NAMALWA (cell line): ENCODE measurements around the gene NPAS2.

Experiments
- DNase-seq: peaks from one replicate; pipeline ENCODE4 v3.0.0-alpha.2; 2015; ENCODE audit warnings: low spot score

Gene NPAS2

DNA sequence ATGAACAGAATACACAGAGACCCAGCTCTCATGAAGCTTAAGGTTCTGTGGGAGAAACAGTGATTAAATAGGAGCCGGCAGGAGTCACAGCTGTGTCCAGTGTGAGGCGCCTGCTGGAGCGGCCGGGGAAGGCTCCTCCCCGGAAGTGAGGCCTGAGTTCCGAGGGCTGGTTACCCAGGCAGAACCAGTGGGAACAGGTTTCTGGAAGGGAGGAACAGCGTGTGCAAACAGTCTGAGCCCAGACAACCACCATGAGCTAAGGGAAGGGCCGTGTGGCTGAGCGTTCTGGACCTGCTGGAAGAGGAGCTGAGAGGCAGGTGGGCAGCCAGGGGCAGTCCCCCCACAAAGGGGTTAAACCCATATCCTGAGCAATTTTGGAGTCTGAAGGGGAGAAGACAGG is 26.0 kb upstream of the NPAS2 start:
- DNase-seq = no peak

DNA sequence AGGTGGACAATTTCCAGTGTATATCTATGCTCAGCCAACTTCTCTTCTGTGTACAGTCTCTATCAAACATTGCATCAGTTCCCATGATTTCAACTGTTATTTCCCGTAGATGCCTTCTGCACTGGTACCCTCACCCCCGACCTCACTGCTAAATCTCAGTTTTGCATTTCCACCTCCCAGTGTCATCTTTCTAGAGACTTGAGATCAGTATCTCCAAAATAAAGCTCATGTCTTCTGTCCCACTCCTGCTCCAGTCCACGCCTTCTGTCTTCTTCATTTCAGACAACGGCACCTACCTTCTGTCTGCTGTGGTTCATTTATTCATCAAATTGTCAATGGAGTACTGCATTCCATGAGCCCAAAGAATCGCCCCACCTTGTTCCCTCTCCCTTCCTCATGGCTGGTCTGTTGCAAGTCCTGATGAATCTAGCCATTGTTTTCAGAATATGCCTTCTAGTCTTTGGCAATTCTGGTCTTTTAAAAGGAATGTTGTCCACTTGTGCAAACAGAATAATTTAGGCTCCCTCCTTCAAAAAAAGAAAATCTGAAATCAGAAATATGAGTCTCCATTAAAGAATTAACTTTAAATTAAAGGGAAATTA is 23.3 kb upstream of the NPAS2 start:
- DNase-seq = no peak

DNA sequence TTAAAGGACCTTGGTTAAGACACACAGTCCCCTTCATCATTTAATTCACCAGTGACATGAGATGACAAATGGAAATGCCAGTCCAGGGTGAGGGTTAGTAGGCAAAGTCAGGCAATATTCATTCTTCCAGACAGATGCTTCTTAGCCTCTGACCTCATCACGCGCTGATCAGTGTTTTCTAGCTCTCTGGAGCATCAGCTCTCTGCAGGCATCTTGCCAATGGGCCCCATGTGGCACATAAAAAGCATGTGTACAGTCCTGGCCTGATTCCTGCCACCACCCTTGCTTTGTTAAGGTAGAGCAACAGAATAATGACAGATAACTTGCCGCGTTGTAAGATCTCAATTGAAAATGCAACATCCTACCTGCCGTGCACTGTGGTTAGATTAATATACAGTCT is 20.3 kb upstream of the NPAS2 start:
- DNase-seq = no peak

DNA sequence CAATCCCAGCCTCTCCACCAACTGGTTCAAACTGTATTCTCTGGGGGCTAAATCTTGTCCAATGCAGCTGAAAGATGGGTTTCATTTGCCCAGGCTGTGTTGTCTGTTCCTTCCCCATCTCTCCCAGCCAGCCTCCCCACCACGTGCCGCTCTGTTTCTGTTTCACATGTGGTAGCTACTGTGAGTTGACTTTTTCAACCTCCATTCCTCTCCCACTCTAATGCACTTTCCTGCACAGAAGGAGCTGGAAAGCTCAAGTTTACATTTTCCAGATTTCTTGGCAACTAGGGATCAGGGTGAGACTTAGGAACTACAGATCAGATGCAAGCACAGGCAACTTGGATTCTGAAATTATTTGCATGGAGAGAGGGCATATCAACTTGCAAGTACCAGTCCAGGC is 19.0 kb upstream of the NPAS2 start:
- no peak for DNase-seq

DNA sequence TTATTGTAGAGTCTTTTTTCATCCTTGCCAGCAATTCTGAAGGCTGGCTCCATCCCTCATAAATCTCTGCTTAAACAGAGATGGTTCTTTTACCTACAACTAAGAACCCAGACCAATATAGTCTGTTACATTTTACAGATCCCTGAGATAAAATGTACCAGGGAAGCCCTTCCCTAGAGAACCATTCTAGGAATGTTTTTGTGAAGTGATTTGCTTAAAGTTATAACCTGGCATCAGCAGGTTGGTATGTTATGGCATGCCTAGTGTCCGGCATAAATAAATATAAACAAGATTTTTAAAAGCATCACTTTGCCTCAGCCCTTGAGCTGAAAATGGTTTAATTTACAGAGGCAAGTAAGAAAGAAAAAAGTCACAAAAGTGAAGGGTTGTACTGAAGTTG is 18.5 kb upstream of the NPAS2 start:
- DNase-seq = no peak

DNA sequence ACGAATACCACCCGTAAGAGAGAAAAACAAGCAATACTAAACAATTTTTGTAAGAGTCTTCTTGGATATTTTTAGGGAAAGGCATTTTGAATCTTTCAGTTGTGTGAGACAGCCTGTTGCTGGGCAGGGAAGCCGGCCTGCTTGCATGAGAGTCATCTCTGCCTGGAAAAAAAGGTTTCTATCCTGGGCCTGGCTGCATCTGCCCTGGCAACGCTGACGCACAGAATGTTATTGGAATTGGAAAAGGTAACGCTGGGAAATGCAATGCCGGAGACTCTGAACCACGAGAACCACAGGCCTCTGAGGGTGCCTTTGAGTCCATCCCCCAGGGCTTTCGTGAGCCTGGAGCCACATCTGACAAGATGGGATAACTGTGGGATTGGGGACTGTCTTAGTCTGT is 17.9 kb upstream of the NPAS2 start:
- no peak for DNase-seq

DNA sequence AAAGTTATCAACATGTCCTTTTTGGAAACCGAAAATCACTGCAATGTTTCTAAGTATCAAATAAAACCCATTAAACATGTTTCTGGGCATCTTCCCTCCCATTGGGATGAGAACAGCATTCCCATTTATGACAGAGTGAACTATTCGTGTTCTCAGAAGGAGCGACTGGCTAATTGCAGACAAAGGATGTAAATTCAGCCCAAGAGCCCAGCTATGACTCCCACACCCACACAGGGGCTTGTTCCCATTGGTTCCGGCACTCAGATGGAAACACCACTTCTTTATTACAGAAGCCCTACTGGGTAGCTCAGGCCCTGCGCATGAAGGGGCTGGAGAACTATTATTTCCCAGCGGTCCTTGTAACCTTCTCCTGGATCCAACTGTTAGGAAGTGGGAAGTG is 16.6 kb upstream of the NPAS2 start:
- no peak for DNase-seq

DNA sequence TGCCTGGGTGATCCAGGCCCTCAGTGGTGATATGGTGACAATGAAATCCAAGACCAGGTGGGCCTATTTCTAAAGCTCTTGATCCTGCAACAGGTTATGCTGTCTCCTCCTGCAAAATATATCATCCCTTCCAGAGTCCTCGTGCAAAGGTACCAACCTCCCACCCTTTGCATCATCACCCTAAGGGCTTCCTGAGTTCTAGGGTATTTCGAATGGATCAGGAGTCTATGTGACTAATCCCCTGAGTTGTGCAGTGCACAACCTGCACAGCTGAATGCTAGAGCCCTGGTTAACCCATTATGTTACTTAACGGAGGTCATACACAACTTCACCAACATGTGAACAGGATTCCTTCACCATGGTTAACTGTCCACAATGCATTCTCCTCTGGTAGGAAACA is 13.4 kb upstream of the NPAS2 start:
- DNase-seq = no peak

DNA sequence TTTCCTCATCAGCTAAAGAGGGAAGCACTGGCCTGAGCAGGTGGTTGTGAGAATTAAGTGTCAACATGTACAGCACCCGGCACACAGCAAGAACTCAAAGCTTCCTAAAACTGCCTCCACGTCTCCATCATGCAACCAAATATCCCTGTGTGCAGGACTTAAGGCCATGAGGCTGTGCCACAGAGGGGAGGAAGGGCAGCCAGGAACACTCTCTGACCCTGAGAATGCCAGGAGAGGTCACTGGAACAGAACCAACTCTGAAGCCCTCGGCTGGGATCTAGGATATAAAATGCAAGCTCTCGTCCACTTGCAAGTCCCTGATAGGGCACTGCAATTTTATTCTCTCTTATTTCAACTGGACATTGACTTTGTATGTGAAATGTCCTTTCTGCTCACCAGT is 12.2 kb upstream of the NPAS2 start:
- DNase-seq = no peak

DNA sequence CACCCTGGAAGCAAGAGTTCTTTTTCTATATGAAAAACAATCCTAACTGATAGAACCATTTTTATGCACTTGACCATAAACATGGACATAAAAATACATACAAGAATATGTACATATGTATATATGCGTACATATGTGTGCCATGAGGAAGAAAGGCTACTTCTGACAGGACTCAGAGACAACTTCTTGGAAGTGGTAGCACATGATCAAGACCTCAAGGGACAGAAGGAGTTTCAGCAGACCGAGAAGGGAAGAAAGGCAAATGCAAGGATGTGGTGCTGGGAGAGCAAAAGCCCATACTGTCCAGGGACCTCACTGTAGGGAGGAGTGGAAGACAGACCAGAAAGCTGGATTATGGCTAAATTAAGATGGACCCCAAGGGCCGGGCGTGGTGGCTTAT is 11.4 kb upstream of the NPAS2 start:
- DNase-seq = no peak

DNA sequence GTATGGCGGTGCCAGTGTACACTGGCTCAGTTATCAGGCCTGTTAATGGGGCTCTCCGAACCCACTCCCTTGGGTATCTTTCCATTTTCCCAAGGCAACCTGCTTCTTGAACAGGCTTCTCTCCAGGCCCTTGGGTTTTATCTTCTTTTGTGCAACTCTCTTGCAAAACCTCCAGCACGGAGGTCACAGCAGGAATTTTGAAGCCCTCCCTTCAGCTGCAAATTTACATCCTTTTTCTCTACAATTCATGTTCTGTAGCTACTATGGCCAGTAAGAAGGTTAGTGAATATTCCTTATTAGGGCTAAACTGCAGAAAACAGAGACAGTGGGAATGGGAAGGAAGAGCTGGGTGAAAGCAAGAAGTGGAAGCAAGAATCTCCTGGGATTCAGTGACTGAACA is 10.4 kb upstream of the NPAS2 start:
- no peak for DNase-seq

DNA sequence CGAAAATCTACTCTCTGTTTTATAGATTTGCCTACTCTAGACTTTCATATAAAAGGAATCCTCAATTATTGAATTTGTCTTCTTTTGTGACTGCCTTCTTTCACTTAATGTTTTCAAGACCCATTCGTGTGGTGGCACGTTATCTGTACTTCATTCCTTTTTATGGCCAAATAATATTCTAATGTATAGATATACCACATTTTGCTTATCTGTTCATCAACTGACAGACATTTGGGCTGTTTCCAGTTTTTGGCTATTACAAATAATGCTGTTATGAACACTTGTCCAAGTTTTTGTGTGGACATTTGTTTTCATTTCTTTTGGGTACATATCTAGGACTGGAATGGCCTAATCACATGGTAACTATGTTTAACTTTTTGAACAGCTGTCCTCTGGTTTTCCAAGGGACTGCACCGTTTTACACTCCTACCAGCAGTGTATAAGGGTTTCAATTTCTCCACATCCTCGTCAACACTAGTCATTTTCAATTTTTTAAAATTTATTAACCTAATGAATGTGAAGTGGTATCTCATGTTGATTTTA is 9.3 kb upstream of the NPAS2 start:
- no peak for DNase-seq

DNA sequence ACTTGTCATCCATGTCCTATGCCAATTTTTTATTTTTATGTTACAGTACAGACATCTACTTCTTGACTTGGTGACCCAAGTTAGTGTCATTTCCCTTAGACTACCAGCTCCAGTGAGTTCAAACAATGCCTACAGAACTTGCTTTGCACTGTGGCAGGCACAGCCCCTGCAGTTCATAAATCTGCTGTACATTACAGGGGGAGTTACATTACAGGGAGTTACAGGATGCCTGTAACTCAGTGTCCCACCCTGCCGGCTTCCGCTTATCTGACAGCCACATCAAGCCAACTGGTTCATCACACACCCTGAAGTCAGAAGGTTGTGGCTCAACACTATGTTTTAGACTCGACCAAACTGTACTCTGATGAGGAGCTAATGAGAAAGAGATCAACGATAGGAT is 7.8 kb upstream of the NPAS2 start:
- no peak for DNase-seq

DNA sequence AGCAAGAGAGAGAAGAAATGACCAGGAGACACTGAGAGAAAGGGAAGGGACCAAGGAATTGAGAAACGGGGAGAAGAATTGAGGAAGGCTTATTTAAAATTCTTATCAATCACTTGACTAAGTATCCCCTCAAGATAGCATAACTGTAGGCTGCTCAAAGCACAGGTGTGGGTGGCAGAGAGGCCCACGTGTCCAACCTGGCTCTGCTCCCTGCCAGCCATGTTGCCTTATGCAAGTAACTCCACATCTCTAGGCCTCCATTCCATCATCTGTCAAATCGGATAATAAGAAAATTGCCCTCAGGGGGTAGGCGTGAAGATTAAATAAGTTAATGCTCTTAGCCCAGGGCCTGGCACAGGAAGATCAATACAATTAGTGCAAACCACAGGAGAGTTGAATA is 7.4 kb upstream of the NPAS2 start:
- no peak for DNase-seq

DNA sequence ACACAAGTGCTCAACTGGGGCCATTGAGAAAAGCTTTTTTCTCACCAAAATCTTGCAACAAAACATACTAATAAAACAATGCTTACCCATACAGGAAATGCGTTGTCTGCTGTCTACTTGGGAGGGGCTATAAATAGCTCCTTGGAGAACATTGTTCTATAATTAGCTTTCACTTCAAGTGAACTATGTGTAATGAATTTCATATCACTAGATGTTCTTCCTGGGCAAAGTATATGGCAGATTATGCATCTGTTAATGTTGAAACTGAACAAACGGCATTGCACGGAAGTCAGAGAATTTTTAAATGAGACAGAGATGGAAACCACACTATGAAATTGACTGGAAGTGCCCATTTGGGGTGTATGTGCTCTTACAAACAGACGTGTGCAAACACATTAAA is 6.4 kb upstream of the NPAS2 start:
- no peak for DNase-seq

DNA sequence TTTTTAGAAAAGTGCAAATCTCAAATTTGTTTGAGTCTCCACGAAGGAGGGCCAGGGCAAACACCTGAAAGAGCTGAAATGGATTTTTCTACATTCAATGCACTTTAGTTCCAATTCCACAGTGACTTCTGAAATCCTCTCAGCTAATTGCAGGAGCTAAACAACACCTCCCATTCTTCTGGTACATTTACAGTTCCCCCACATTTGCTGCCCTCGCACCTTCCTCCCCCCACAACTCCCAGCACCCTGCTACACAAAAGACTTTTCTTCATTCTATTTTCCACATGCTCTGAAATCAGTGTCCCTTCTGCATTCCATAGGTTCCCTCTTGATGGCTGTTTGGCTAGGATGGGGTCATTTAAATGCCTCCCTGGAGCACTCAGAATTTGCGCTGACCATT is 5.9 kb upstream of the NPAS2 start:
- DNase-seq = no peak

DNA sequence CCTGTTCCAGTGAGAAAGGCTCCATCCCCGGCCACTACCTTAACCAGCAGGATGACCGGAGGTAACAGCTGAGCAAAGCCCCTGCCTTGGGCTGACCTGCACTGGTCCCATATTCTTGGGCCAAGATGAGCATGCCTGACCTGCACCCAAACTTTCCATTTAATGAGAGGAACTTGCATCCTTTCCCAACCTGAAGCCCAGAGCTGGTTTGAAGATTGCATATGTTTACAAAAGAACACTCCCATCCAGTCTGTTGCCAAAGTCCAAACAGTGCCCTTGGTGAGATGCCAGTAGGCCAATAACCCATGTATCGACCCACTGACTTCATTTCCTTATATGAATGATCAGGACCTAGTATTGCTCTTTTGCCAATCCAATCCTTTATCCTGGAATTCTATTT is 5.5 kb upstream of the NPAS2 start:
- DNase-seq = no peak

DNA sequence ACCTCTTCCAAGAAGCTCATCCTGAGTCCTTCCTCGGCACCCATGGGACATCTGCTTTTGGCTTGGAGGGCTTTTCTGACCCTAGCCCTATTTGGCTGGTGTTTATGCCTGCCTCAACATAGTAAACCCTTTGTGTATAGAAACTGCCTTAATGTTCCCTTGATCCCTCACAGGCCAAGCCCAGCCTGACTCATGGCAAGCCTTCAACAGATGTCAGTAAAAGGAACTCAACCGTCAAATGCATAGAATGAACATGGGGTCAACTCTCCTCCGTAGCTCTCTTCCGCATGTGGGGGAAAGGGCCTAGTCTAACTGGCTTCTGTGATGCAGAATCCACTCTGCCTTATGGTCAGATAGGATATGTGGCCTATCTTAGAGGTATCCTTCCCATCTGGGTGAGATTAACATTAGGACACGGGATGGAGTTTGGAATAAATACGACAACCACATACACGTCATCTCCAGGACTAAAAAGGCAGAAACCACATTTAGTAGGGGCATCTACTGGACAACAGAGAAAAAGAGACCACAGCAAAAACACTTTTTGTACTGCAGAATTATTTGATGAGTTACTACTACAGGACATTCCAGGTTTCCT is 2.5 kb upstream of the NPAS2 start:
- DNase-seq = no peak

DNA sequence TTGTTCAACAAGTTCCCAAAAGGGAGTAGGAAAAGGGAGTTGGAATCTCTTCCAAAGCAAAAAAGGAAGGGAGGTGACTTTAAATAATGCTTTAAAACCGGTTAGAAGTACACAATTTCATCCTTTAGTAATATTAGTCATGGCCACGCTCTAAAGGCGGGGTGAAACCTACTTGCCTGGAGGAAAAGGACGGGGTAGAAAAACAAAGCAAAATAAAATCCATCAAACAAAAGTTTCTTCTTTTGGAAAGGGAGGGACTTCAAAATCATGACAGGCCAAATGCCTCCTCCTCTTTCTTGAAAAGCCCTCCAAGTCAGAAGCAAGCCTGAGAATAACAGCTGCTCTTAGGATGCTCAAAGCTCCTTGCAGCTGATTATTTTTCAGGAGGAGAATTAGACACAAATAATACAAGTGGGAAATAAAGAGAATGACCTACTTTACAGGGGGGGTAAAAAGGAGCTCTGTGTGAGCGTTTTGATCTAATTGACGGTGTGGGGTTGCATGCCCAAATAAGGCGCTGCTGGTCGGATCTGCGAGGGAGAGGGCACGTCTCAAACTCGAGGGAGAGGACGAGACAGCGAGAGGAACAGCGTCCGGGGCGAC is 1.8 kb upstream of the NPAS2 start:
- no peak for DNase-seq

DNA sequence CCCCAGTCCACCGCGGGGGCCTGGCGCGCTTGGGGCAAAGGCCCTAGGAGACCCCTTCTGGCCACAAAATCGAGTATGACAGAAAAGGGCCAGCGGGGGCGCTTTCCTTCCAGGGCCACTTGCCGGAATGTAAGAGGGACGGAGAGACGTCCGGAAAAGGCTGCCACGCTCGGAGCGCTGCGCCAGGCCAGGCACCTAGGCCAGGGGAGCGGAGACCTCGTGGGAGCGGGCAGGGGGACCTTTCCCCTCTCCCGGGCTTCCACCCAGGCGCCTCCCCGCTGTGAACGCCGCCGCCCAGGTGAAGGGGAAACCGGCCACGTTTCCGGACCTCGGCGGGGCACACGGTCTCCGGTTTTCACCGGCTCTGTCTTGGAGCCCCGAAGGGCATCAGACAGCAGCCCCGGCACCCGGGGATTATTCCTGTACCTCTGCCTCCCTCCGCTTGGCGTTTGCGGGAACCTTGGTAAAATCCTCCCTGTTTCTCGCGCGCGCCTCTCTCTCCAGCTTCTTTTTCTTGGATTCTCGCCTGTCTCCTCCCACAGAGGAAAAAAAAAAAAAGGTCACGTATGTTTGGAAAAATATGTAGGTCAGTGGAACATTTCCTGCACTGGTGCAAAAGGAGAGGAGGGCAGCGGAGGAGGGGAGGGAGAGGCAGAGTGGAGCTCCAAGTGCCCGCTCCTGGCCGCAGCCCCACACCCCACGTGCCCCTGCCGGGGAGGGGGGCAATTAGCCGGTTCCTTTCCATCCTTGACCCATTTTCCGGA is 1.2 kb upstream of the NPAS2 start:
- no peak for DNase-seq

DNA sequence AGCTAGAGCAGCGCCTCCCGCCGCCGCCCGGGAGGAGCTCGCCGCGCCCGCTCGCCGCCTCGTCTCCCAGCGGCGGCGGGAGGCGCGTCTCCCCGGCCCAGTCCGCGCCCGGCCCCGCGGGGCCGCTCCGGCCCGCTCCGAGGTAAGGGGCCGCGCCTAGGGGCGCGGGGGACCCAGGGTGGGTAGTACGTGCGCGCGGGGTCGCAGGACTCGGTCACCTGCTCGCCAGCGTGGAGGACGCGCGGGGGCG is 259 bp downstream of the NPAS2 start:
- DNase-seq = no peak

DNA sequence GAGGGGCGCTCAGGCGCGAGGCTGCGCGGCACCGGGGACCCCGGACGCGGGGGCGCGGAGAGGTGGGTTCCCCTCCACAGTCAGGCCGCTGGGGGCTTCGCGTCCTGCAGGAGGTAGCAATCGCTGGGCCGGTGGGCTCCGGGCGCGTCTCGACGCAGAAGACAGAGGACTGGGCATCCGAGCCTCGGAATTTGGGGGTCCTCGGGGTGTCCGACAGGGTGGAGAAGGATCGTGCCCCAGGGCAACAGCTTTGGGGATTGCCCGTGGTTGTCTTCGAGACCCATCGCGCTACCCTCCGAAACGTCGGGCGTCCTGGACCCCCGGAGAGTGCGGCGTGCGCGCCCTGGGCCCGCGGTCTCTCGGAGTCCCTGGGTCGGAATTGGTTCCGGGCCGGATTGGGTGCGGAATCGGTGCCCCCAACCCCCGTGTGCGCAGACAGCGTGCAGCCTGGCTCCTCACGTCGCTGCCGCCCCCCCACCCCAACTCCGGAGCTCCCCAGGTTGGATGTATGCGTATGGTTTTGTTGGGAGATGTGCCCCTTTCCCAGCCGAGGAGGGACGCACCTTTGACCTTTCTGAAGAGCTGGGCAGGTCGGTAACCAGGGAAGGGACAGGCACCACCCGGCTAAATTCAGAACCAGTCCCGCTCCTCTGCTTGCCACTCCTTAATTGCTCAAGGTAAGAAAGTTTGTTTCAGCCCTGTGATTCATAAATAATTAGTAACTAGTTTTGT is 750 bp downstream of the NPAS2 start:
- no peak for DNase-seq
